HepG2 (cell line): ENCODE measurements around the gene HES6. TPM values are rescaled to one million over a fixed set of nuclear protein-coding genes. Genes with fewer than 3 reads are reported as not detected.
A peak's percentile ranks its signal among the peaks of the same experiment; 100 is the strongest.

Source experiments
- ATAC-seq: fragments of 200-7000 bp; cut with Tn5 transposase; 3 replicates; pipeline ENCODE4 v1.9.1; 2020; ENCODE audit warnings: mild to moderate bottlenecking, moderate library complexity
- BruUV-seq: library from RNA; stranded (reverse); fragments of 400-500 nt; replicated peaks from 2 replicates; lab custom pipeline; 2021; lab: Mats Ljungman, UMichigan
- CTCF ChIA-PET: fragments of 300-600 bp; formaldehyde crosslinking; extraction: SDS; loops from one replicate; lab custom pipeline; 2021; ENCODE audit warnings: low total read pairs, inconsistent platforms, low intra/inter-chr PET ratio; lab: Yijun Ruan, JAX
- POLR2A ChIA-PET: fragments of 350-600 bp; sonication (Branson Sonifier 250); formaldehyde crosslinking; loops from one replicate; lab custom pipeline; 2020; ENCODE audit warnings: antibody characterized with exemption, inconsistent platforms; lab: Yijun Ruan, JAX
- DNase-seq: peaks from one replicate; pipeline ENCODE4 v3.0.0-alpha.2; 2015; ENCODE audit warnings: low spot score
- FAIRE-seq: peaks from 3 replicates; lab custom pipeline; 2011; peaks lifted over from hg19 to GRCh38; lab: Jason Lieb, UNC
- H2AFZ ChIP-seq: one replicate; pipeline ENCODE4 v1.6.1; 2011; ENCODE audit warnings: low read length, inconsistent platforms
- H3K27ac ChIP-seq: fragments of 300-600 bp; 3 replicates; pipeline ENCODE4 v1.8.0; 2011; ENCODE audit warnings: mixed run types, mild to moderate bottlenecking, mixed read lengths, low read length, inconsistent platforms; ENCODE audit not compliant: insufficient read depth; ENCODE audit errors: extremely low read length
- H3K27me3 ChIP-seq, 2 experiments: fragments of 200-600 bp in 1 of 2; 2 replicates in 1 of 2; 3 replicates in 1 of 2; pipeline versions ENCODE4 v1.6.0 to v1.8.0; 2011; ENCODE audit warnings: low read length in 2 of 2, mild to moderate bottlenecking in 2 of 2, moderate library complexity in 2 of 2, inconsistent platforms in 1 of 2; ENCODE audit not compliant: insufficient read depth in 2 of 2, control insufficient read depth in 1 of 2
- H3K36me3 ChIP-seq, 2 experiments: fragments of 200-600 bp in 1 of 2; replicated peaks in 1 of 2; 2 replicates in 1 of 2; 3 replicates in 1 of 2; pipeline versions ENCODE4 v1.5.1 to v1.8.0; 2011; ENCODE audit warnings: low read length in 2 of 2, inconsistent platforms in 1 of 2; ENCODE audit not compliant: insufficient read depth in 2 of 2, control insufficient read depth in 1 of 2
- H3K4me1 ChIP-seq: 2 replicates; pipeline ENCODE4 v1.5.1; 2012; ENCODE audit warnings: low read length, inconsistent platforms; ENCODE audit not compliant: insufficient read depth
- H3K4me2 ChIP-seq: 2 replicates; pipeline ENCODE4 v1.6.0; 2011; ENCODE audit warnings: low read depth, low read length, inconsistent platforms
- H3K4me3 ChIP-seq, 3 experiments: fragments of 200-600 bp in 1 of 3; sonication (generic), shearing (Covaris generic) in 1 of 3; replicated peaks in 1 of 3; 2 replicates each; pipeline ENCODE4 v1.5.1; 2011 to 2016; ENCODE audit warnings: low read length in 3 of 3, inconsistent platforms in 2 of 3, low read depth in 2 of 3, mild to moderate bottlenecking in 2 of 3, control low read depth in 1 of 3, mixed read lengths in 1 of 3; ENCODE audit not compliant: insufficient read depth in 1 of 3
- H3K79me2 ChIP-seq: one replicate; pipeline ENCODE4 v1.6.1; 2011; ENCODE audit warnings: low read length, inconsistent platforms; ENCODE audit not compliant: insufficient read depth
- H3K9ac ChIP-seq: 2 replicates; pipeline ENCODE4 v1.6.0; 2011; ENCODE audit warnings: mild to moderate bottlenecking, low read depth, low read length, inconsistent platforms; ENCODE audit not compliant: insufficient read depth
- H3K9me3 ChIP-seq: 2 replicates; pipeline ENCODE4 v1.5.1; 2012; ENCODE audit warnings: mild to moderate bottlenecking, low read length
- H4K20me1 ChIP-seq: 2 replicates; pipeline ENCODE4 v1.6.0; 2011; ENCODE audit warnings: inconsistent platforms, mild to moderate bottlenecking, low read length, moderate library complexity; ENCODE audit not compliant: insufficient read depth
- E2F5 ChIP-seq: sonication (generic); formaldehyde crosslinking; conservative IDR thresholded peaks from 2 replicates; pipeline ENCODE4 v1.4.0; 2020; ENCODE audit warnings: missing genetic modification reagents
- ERF ChIP-seq: IDR thresholded peaks from 2 replicates; pipeline ENCODE4 v1.6.1; 2018; ENCODE audit warnings: missing biosample characterization, missing genetic modification reagents
- GMEB2 ChIP-seq: IDR thresholded peaks from 2 replicates; pipeline ENCODE4 v1.6.1; 2016; ENCODE audit warnings: missing biosample characterization, missing genetic modification reagents, low read depth
- HNF4A ChIP-seq: sonication (generic); formaldehyde crosslinking; IDR thresholded peaks from 2 replicates; pipeline ENCODE4 v1.4.0; 2020; ENCODE audit warnings: missing genetic modification reagents
- KDM6A ChIP-seq: IDR thresholded peaks from 2 replicates; pipeline ENCODE4 v1.6.1; 2016; ENCODE audit warnings: low read depth
- NCOA2 ChIP-seq: sonication (generic); formaldehyde crosslinking; IDR thresholded peaks from 2 replicates; pipeline ENCODE4 v1.8.0; 2022; ENCODE audit warnings: inconsistent platforms
- ZNF12 ChIP-seq: sonication (generic); formaldehyde crosslinking; IDR thresholded peaks from 2 replicates; pipeline ENCODE4 v1.5.0; 2020; ENCODE audit warnings: missing genetic modification reagents
- ZNF121 ChIP-seq: sonication (generic); formaldehyde crosslinking; IDR thresholded peaks from 2 replicates; pipeline ENCODE4 v1.5.0; 2020; ENCODE audit warnings: mild to moderate bottlenecking, missing genetic modification reagents
- ZNF18 ChIP-seq: sonication (generic); formaldehyde crosslinking; IDR thresholded peaks from 2 replicates; pipeline ENCODE4 v1.8.0; 2022; ENCODE audit warnings: mild to moderate bottlenecking, missing genetic modification reagents; ENCODE audit not compliant: insufficient replicate concordance
- ZZZ3 ChIP-seq: sonication (generic); formaldehyde crosslinking; IDR thresholded peaks from 2 replicates; pipeline ENCODE4 v1.4.0; 2020; ENCODE audit warnings: missing genetic modification reagents, mild to moderate bottlenecking, borderline replicate concordance
- WGBS: methylation state at CpG from one replicate; pipeline ENCODE4 v1.1.6; 2017; ENCODE audit warnings: low lambda C conversion rate; 5-methylcytosine and 5-hydroxymethylcytosine counted together
- in situ Hi-C: cut with HindIII; loops from 2 replicates; pipeline ENCODE4 v1.10.0; 2017; ENCODE audit warnings: low pct_unique_long_range_greater_than_20kb; ENCODE audit not compliant: extremely low pct_ligation_motif_present
- intact Hi-C: fragments of 100-400 bp; cut with micrococcal nuclease; formaldehyde crosslinking; loops from one replicate; pipeline ENCODE4 v1.10.0; 2022; ENCODE audit not compliant: unreplicated experiment
- polyA plus RNA-seq, 8 experiments: library from polyadenylated mRNA; depleted of rRNA in 3 of 8; stranded (reverse) in 7 of 8; unstranded in 1 of 8; fragments of >200 nt; fragmentation: Illumina TruSeq in 4 of 8; extraction: Trizol in 4 of 8; gene quantifications; 2 replicates each; pipeline versions ENCODE4 v1.2.1 to v1.2.3, GENCODE V29; 2011 to 2016; ENCODE audit warnings: low read depth in 4 of 8, missing spikeins in 1 of 8, mixed read lengths in 1 of 8; ENCODE audit not compliant: insufficient read depth in 1 of 8
- total RNA-seq, 5 experiments: library from RNA; depleted of rRNA; stranded (reverse); fragments of >200 nt; fragmentation: Illumina TruSeq; extraction: Trizol; gene quantifications; 2 replicates each; pipeline ENCODE4 v1.2.3, GENCODE V29; 2016; ENCODE audit warnings: low read depth in 1 of 5
- TF ChIP-seq, protein P1 (sequence below): sonication (generic); formaldehyde crosslinking; IDR thresholded peaks from 2 replicates; pipeline ENCODE4 v1.5.0; 2020; ENCODE audit warnings: missing genetic modification reagents
- TF ChIP-seq, protein P2 (sequence below): sonication (generic); formaldehyde crosslinking; IDR thresholded peaks from 2 replicates; pipeline ENCODE4 v1.4.0; 2020; ENCODE audit warnings: missing genetic modification reagents

The HES6 gene
- total and polyA plus RNA-seq, 2 of the 13 experiments (the other 11 are each of a cell fraction or from before 2014, with no cell fraction given): 19.5 to 82.8 TPM

GRCh38 chr2:238264072-238264460 is 24.2 kb upstream of the HES6 start (continued):
- TF ChIP-seq, protein P1, sequence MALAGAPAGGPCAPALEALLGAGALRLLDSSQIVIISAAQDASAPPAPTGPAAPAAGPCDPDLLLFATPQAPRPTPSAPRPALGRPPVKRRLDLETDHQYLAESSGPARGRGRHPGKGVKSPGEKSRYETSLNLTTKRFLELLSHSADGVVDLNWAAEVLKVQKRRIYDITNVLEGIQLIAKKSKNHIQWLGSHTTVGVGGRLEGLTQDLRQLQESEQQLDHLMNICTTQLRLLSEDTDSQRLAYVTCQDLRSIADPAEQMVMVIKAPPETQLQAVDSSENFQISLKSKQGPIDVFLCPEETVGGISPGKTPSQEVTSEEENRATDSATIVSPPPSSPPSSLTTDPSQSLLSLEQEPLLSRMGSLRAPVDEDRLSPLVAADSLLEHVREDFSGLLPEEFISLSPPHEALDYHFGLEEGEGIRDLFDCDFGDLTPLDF (CRISPR knock-in tag): no peak
- no peak for TF ChIP-seq GMEB2 (CRISPR knock-in tag)
- no peak for TF ChIP-seq KDM6A (CRISPR knock-in tag)

DNA sequence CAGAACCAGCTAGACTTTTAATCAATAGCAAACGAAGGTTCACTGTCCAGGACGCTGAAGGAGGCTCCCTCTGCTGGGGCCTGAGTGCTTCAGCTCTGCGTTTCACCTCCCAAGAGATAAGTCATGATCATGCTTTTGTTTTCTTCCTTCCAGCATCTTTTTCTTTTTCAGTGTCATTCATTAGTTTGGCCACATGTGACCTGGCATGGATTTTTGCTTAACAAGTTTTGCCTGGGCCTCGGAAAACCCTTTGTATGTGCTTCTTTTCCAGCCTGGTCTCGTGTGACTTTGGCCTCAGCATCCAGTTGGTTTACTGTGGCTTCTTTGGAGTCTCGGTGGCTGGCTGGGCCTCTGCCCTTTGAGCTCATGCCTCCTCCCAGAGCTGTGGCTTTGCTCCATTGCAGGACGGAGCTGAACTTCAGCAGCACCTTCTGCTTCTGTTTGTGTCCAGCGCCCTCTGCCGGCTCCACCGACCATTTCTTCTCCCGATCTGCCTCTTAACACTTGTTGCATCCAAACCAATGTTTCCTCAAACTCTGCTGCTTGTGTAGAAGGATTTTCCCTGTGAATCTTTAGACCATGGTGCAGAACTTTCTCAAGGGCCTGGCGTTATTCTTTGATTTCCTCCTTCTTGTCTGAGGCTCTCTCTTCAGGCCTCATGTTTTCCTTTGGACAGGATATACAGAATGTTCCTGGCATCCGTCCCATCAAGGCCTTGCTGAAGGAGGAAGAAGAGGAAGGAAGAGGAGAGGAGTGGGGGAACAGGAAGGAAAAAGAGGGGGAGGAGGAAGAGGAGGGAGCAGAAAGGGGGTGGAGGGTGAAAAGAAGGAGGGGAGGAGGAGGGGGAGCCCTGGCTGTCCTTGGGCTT is 23.6 kb upstream of the HES6 start:
- peak overlapping the region; percentile 24 for H2AFZ ChIP-seq
- ChIA-PET POLR2A (interaction anchor here (0.8 to 3.1 kb wide), 12 partner anchors 11 to 405 kb away, joined by 3 to 44 read pairs (median 6); partner anchors contain the start of genes HES6, PER2 and SCLY), CTCF (interaction anchor here (0.6 to 2.2 kb wide), 5 partner anchors 19 to 405 kb away, joined by 3 to 6 read pairs (median 3); partner anchors contain the start of gene PER2)
- no peaks in the 10 kb centered on the region for H3K9me3 ChIP-seq
- H3K79me2 ChIP-seq: no peaks in the 10 kb centered on the region
- peak; percentile 93 for ATAC-seq
- no peaks in the 10 kb centered on the region for H3K27me3 ChIP-seq
- peaks cover 18 to 73% of the 10 kb centered on the region in 2 experiments for H3K36me3 ChIP-seq
- H3K27ac ChIP-seq: peak overlapping the region; percentile 88
- H3K4me3 ChIP-seq: peak overlapping the region in 1 of 3 experiments; percentile 44; a peak in 2 of 6 replicates
- WGBS: 8% methylated on average over 13 of the region's 13 CpGs
- intact Hi-C loops (loop anchor here (1.0 kb wide), 4 partner anchors 22 to 405 kb away; partner anchors contain the start of gene ILKAP), in situ Hi-C loops (loop anchor here (10.0 kb wide), 1 partner anchor 409 kb away; the partner anchor contains the start of gene RAMP1)
- BruUV-seq: TSS peak; percentile 46
- peak; percentile 100 for FAIRE-seq
- peak overlapping the region; percentile 77 for H3K4me2 ChIP-seq
- no peaks in the 10 kb centered on the region for H4K20me1 ChIP-seq
- peaks cover 50% of the 10 kb centered on the region for H3K4me1 ChIP-seq
- peak overlapping the region; percentile 52 for H3K9ac ChIP-seq
- peak; percentile 98 for DNase-seq
- TF ChIP-seq ZNF121 (CRISPR knock-in tag): peak; percentile 77
- TF ChIP-seq E2F5 (CRISPR knock-in tag): no peak
- peak; percentile 56 for TF ChIP-seq NCOA2 (CRISPR knock-in tag)
- peak; percentile 93 for TF ChIP-seq ERF
- peak; percentile 80 for TF ChIP-seq ZZZ3
- TF ChIP-seq ZNF12 (CRISPR knock-in tag): peak; percentile 73; the same call in 1 of the 2 replicates
- TF ChIP-seq ZNF18 (CRISPR knock-in tag): no peak
- peak; percentile 98 for TF ChIP-seq HNF4A (CRISPR knock-in tag)
- TF ChIP-seq, protein P2, sequence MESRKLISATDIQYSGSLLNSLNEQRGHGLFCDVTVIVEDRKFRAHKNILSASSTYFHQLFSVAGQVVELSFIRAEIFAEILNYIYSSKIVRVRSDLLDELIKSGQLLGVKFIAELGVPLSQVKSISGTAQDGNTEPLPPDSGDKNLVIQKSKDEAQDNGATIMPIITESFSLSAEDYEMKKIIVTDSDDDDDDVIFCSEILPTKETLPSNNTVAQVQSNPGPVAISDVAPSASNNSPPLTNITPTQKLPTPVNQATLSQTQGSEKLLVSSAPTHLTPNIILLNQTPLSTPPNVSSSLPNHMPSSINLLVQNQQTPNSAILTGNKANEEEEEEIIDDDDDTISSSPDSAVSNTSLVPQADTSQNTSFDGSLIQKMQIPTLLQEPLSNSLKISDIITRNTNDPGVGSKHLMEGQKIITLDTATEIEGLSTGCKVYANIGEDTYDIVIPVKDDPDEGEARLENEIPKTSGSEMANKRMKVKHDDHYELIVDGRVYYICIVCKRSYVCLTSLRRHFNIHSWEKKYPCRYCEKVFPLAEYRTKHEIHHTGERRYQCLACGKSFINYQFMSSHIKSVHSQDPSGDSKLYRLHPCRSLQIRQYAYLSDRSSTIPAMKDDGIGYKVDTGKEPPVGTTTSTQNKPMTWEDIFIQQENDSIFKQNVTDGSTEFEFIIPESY: 0 out of 2 replicates have a peak, but pooled peaks have one; percentile 39
